ENCODE data around the gene TP73. TPM values are rescaled to one million over a fixed set of nuclear protein-coding genes. Genes with fewer than 3 reads are reported as not detected.

Gene TP73
- total and polyA plus RNA-seq, 8 donors: 1.6 to 2.7 (median 2.0) TPM

GRCh38 chr1:3710251-3710650 lies 57.9 kb downstream of the TP73 start:
- no peak overlapping the region for H3K4me3 ChIP-seq
- H3K27me3 ChIP-seq: peaks cover 0 to 62% of the 10 kb centered on the region in 2 donors
- no peaks in the 10 kb centered on the region for H3K4me1 ChIP-seq
- no peak for TF ChIP-seq CTCF (IDR thresholded peaks at IDR 0.05)
- H3K36me3 ChIP-seq: no peaks in the 10 kb centered on the region
- no peak overlapping the region for H3K27ac ChIP-seq
- H3K9me3 ChIP-seq: no peaks in the 10 kb centered on the region
- intact Hi-C loops (cut with DNase I): no loop called here
- DNase-seq: no peak
- ATAC-seq: no peak

- H3K9me3 ChIP-seq: no peaks in the 10 kb centered on the region
- H3K27ac ChIP-seq: no peak overlapping the region
- TF ChIP-seq CTCF (IDR thresholded peaks at IDR 0.05): no peak
- no peaks in the 10 kb centered on the region for H3K4me1 ChIP-seq
- H3K36me3 ChIP-seq: no peaks in the 10 kb centered on the region
- intact Hi-C loops (cut with DNase I): no loop called here
- ATAC-seq: no peak
- peaks cover 0 to 64% of the 10 kb centered on the region in 2 donors for H3K27me3 ChIP-seq
- no peak overlapping the region for H3K4me3 ChIP-seq
- no peak for DNase-seq
Observed at GRCh38 chr1:3711381-3711779, 59.1 kb downstream of the TP73 start.

GRCh38 chr1:3711780-3712451 lies 59.6 kb downstream of the TP73 start:
- TF ChIP-seq CTCF (IDR thresholded peaks at IDR 0.05): no peak
- Histone ChIP-seq H3K9me3 (no peaks in the 10 kb centered on the region), H3K27me3 (peaks cover under 1 to 64% of the 10 kb centered on the region in 2 donors), H3K4me3 (no peak overlapping the region), H3K4me1 (no peaks in the 10 kb centered on the region), H3K27ac (no peak overlapping the region), H3K36me3 (no peaks in the 10 kb centered on the region)
- intact Hi-C loops (cut with DNase I): no loop called here
- ATAC-seq (no peak), DNase-seq (no peak)

- H3K4me3 ChIP-seq: no peak overlapping the region
- DNase-seq: peak in 1 of 4 donors; percentile 41
- H3K27ac ChIP-seq: no peak overlapping the region
- H3K27me3 ChIP-seq: peaks cover 6 to 64% of the 10 kb centered on the region in 2 donors
- peak; percentile 7 for ATAC-seq
- H3K4me1 ChIP-seq: peaks cover 0 to 2% of the 10 kb centered on the region in 2 donors
- TF ChIP-seq CTCF (IDR thresholded peaks at IDR 0.05): no peak
- intact Hi-C loops (cut with DNase I): no loop called here
- H3K9me3 ChIP-seq: no peaks in the 10 kb centered on the region
- no peaks in the 10 kb centered on the region for H3K36me3 ChIP-seq
Observed at GRCh38 chr1:3712573-3713535, 60.5 kb downstream of the TP73 start.

- no peak for ATAC-seq
- no peak for DNase-seq
- intact Hi-C loops (cut with DNase I): no loop called here
- no peak overlapping the region for H3K27ac ChIP-seq
- no peak overlapping the region for H3K4me3 ChIP-seq
- no peaks in the 10 kb centered on the region for H3K36me3 ChIP-seq
- H3K27me3 ChIP-seq: peaks cover 6 to 64% of the 10 kb centered on the region in 2 donors
- TF ChIP-seq CTCF (IDR thresholded peaks at IDR 0.05): no peak
- peaks cover 0 to 9% of the 10 kb centered on the region in 2 donors for H3K4me1 ChIP-seq
- no peaks in the 10 kb centered on the region for H3K9me3 ChIP-seq
Observed at GRCh38 chr1:3713840-3714239, 61.5 kb downstream of the TP73 start.
